Activated naive CD8-positive, alpha-beta T cell treated with anti-CD3 and anti-CD28 coated beads, Interleukin-2, amount 50 U/mL, for 16 hours (primary cell): ENCODE measurements around the gene CDK6.
"Not testable (repeated sequence)": the region's sequence is repeated elsewhere in the genome, so short reads cannot be mapped to it uniquely, and the experiment has no call there.

ENCODE experiments used
- DNase-seq: peaks from one replicate; pipeline ENCODE4 v3.0.0-alpha.2; 2020; ENCODE audit warnings: low read depth, low spot score

Gene CDK6

DNA sequence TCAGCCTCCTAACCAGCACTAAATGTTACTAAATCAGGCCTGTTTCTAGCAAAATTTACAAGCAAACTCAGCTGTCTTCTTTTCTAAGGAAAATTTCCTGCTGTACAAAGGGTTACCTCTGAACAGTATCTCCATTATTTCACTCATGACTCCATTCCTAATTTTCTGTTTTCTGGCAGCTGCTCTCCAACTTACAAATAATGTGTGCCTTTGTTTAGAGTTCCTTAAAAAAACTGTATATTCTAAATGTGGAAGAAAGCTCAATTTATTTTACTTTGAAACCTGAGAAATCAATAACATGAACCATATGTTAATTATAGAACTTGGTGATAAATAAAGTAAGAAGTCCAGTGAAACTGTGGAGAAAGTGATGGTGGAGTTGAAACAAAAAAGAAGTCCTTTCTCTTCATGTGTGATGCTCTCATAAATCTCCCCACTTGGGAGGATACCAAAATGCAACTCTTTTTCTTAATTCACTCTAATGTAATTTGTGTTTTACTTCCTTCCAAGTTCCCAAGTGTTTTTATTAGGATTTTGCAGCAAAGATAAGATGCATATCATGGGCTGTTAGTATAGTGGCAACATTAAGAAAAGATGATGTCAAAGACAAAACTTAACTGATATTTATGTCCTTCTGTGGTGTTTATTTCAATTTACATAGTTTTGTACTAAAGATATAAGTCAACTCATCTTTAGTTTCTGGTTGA lies 74.8 kb downstream of the CDK6 start:
- DNase-seq, result no peak

- no peak for DNase-seq
Observed at GRCh38 chr7:92758796-92759431, 77.5 kb downstream of the CDK6 start.

GRCh38 chr7:92757311-92757910 lies 79.0 kb downstream of the CDK6 start:
- DNase-seq, result not testable (repeated sequence)

DNA sequence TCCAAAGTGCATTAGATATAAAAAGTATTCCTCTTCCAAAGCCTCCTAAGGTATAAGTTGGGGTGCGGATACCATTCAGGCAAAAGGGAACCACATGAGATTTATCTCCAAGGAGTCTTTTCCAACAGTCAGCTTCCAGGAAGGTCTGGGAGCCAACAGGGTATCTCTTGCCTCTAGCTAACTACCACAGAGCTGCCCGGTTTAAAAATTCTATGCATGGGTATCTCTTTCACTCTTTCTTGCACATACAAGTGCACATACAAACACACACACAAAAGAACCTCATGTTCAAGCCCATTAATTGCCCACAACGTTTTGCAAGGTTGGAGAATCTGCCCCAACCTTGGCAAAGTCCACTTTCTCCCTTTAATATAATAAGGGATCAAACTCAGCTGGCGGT lies 80.7 kb downstream of the CDK6 start:
- DNase-seq, result no peak

DNA sequence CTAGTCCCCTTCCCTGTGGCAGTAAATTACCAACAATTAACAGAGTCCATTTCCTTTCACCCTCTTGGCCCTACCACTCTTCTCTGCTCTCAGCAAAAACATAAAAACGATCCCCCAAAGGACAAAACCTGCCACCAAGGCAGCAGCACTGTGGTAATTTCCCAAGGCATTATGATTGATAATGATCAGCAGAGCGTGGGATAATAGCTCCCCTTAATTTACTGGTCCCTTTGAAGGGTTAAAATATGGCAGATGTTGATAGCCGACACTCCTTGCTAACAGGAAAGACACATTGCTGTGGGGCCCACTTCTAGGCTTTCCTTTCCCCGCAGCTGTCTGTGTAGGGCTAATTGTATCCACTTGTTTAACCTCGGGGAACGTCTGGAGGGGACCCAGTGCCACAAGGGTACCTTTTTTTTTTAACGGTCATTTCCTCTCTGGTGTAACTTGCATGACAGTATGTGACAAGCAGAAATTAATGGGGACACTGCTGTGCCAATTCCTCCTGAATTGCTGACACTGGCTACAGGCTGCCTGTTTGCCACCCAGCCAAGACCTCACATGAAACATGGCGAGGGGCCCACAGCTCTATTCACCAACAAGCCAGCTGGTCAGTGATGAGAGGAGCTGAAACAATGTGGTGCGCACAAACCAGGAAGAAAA lies 81.3 kb downstream of the CDK6 start:
- DNase-seq, result no peak

- no peak for DNase-seq
Observed at GRCh38 chr7:92753614-92754013, 82.8 kb downstream of the CDK6 start.

- DNase-seq, result no peak
Observed at GRCh38 chr7:92751902-92752901, 84.2 kb downstream of the CDK6 start.

GRCh38 chr7:92750946-92751345 lies 85.4 kb downstream of the CDK6 start:
- DNase-seq, result no peak

DNA sequence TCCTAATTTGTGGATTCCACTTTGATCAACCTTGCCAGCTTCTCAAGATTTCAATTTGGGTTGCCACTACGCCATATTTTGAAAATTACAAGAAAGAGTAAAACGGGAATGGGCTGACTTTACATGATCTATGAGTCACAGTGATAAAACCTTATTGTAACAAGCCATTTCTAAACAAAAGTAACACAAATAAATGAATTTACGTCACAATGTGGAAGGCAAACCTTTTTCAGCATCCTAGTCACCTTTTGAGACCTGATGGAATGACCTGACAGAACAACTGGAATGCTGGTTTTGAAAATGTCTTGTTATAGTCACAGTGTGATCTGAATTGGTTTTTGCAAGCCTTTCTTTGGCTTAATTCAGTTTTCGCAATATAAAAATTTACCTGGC lies 85.9 kb downstream of the CDK6 start:
- no peak for DNase-seq

GRCh38 chr7:92749832-92750446 lies 86.4 kb downstream of the CDK6 start:
- DNase-seq, result no peak

DNA sequence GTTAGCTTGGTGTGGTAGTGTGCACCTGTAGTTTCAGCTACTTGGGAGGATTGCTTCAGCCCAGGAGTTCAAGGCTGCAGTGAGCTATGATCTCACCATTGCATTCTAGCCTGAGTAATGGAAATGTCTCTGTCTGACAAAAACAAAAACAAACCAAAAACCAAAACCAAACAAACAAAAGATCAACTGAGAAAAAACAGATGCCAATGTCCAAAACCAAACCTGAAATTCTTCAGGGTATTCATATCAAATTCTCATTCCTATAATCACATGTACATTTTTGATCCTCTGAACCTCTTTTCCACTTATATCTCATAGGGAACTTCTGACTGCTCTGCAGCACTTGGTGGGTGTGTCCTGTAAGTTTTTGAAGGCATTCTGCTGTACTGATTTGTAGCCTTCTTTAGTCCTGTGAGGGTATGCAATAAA lies 87.0 kb downstream of the CDK6 start:
- DNase-seq, result no peak

- no peak for DNase-seq
Observed at GRCh38 chr7:92748495-92748894, 87.9 kb downstream of the CDK6 start.

GRCh38 chr7:92747041-92747835 lies 89.1 kb downstream of the CDK6 start:
- DNase-seq, result no peak

GRCh38 chr7:92745241-92745640 lies 91.1 kb downstream of the CDK6 start:
- DNase-seq, result no peak

DNA sequence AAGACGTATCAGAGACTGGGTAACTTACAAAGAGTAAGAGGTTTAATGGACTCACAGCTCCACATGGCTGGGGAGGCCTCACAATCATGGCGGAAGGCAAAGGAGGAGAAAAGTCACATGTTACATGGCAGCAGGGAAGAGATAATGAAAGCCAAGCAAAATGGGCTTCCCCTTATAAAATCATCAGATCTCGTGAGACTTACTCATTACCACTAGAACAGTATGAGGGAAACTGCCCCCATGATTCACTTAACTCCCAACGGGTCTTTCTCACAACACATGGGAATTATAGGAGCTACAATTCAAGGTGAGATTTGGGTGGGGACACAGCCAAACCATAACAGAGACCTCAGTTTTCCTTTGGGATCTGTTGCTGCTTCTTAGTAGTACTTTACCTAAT lies 92.2 kb downstream of the CDK6 start:
- not testable (repeated sequence) for DNase-seq

DNA sequence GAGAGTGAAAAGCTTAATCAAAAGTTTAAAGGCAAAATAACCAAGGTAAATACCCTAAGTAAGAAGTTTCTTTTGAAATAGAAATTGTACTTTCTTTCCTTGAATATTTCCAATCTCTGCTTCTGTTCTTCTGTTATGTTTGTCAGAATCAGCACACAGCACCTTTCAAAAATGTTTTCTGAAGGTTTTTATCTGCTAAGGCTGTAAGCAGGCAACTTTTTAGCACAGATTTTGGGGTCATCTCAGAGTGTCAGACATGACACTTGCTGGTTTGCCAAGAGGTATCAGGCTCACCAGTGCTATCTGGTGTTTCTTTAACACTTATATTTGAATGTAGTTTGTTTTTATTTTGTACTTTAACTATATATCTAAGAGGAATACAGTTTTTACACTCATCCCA lies 94.2 kb downstream of the CDK6 start:
- no peak for DNase-seq

DNA sequence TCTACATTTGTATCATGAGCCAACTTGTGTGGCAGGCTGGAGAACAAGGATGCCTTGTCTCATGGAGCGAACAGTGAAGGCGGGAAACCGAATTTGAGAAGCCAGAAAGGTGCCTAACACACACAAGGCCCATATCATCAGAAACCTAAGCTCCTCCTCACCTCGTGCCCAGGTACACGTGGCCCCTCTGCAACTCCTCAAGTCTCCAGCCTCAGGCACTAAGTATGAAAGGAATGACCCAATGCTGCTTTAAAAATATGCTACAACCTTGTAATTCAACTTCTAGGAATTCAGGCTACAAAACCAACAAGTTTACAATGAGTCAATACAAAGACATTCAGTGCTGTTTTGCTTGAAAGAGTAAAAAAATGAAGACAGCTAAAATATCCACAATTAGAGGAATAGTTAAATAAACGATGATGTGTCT lies 95.7 kb downstream of the CDK6 start:
- no peak for DNase-seq

- DNase-seq, result no peak
Observed at GRCh38 chr7:92740134-92740533, 96.2 kb downstream of the CDK6 start.

GRCh38 chr7:92739091-92739490 lies 97.3 kb downstream of the CDK6 start:
- no peak for DNase-seq

DNA sequence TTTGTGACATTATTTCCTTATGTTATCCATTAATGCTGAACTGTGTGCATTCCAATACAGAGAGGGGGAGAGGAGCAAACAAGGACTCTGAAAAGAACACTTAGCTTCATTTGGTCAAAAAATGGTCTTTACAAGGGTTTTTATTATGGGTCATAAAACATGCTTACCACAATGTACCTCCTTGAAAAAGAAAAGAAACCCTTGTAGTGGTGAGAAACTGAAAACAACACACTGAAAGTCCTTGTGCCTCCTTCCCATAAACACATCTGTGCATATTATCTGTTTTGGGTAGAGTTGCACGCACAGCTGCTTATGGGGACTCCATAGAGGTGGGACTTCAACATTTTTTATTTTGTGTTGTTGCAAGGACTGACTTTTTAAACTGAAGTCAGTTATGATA lies 98.7 kb downstream of the CDK6 start:
- no peak for DNase-seq
